OCI-LY3 (cell line): Measurements from ENCODE around the gene SLC22A4.

Experiments
- H2AFZ ChIP-seq: fragments of 200-600, 300-600 bp; shearing (Covaris generic); 2 replicates; pipeline ENCODE4 v1.6.0; 2014; ENCODE audit warnings: antibody characterized with exemption, low read depth, low read length
- H3K27ac ChIP-seq: fragments of 200-600, 300-600 bp; sonication (generic); 2 replicates; pipeline ENCODE4 v1.5.1; 2014; ENCODE audit warnings: mild to moderate bottlenecking, low read length, moderate library complexity, mixed read lengths
- H3K27me3 ChIP-seq: fragments of 200-600, 300-600 bp; sonication (generic); 2 replicates; pipeline ENCODE4 v1.6.1; 2014; ENCODE audit warnings: low read depth, low read length, mixed read lengths
- H3K36me3 ChIP-seq: fragments of 200-600, 300-600 bp; sonication (generic); replicated peaks from 2 replicates; pipeline ENCODE3; 2014; ENCODE audit warnings: low read depth, low read length, mixed read lengths
- H3K4me1 ChIP-seq: fragments of 300-600, 200-600 bp; sonication (generic); 2 replicates; pipeline ENCODE4 v1.6.1; 2014; ENCODE audit warnings: low read length, mixed read lengths
- H3K4me2 ChIP-seq: fragments of 200-600, 300-600 bp; sonication (generic); 2 replicates; pipeline ENCODE4 v1.6.1; 2014; ENCODE audit warnings: low read length, mixed read lengths
- H3K4me3 ChIP-seq: fragments of 300-600, 200-600 bp; sonication (generic); 2 replicates; pipeline ENCODE4 v1.5.1; 2014; ENCODE audit warnings: antibody characterized with exemption, mild to moderate bottlenecking, low read length, moderate library complexity
- H3K79me2 ChIP-seq: fragments of 300-600, 200-600 bp; shearing (Covaris generic); 2 replicates; pipeline ENCODE4 v1.6.1; 2014; ENCODE audit warnings: mild to moderate bottlenecking, low read length, mixed read lengths
- H3K9ac ChIP-seq: fragments of 300-600, 200-600 bp; shearing (Covaris generic); 2 replicates; pipeline ENCODE4 v1.6.0; 2014; ENCODE audit warnings: mild to moderate bottlenecking, low read length, moderate library complexity
- H3K9me3 ChIP-seq: fragments of 200-600, 300-600 bp; shearing (Covaris generic); 2 replicates; pipeline ENCODE4 v1.6.1; 2014; ENCODE audit warnings: low read length, mixed read lengths; ENCODE audit not compliant: insufficient read depth
- H4K20me1 ChIP-seq: fragments of 200-600, 300-600 bp; sonication (generic); 2 replicates; pipeline ENCODE4 v1.6.1; 2016; ENCODE audit warnings: low read length, mixed read lengths; ENCODE audit not compliant: insufficient read depth
- CTCF ChIP-seq: fragments of 200-600, 300-600 bp; sonication (generic); IDR thresholded peaks from 2 replicates; pipeline ENCODE4 v1.5.1; 2014; ENCODE audit warnings: antibody characterized with exemption, low read length, low read depth
- EZH2phosphoT487 ChIP-seq: fragments of 200-600 bp; shearing (Covaris generic); IDR thresholded peaks from 2 replicates; pipeline ENCODE4 v1.6.1; 2018; ENCODE audit warnings: antibody characterized with exemption, mixed run types, low read depth

The SLC22A4 gene

GRCh38 chr5:132296412-132297016 is 2.3 kb downstream of the SLC22A4 start:
- peaks cover 6% of the 10 kb centered on the region for H3K4me1 ChIP-seq
- no peak for TF ChIP-seq EZH2phosphoT487
- TF ChIP-seq CTCF = no peak
- H3K79me2 ChIP-seq = no peaks in the 10 kb centered on the region

GRCh38 chr5:132297211-132297940 is 3.2 kb downstream of the SLC22A4 start:
- H3K27me3 ChIP-seq = no peaks in the 10 kb centered on the region
- peaks cover 6% of the 10 kb centered on the region for H3K4me1 ChIP-seq
- no peaks in the 10 kb centered on the region for H3K36me3 ChIP-seq
- no peaks in the 10 kb centered on the region for H3K79me2 ChIP-seq
- no peak overlapping the region for H2AFZ ChIP-seq
- H3K9ac ChIP-seq = no peak overlapping the region
- no peak overlapping the region for H3K27ac ChIP-seq
- no peaks in the 10 kb centered on the region for H4K20me1 ChIP-seq
- H3K4me2 ChIP-seq = no peak overlapping the region
- H3K9me3 ChIP-seq = no peaks in the 10 kb centered on the region
- TF ChIP-seq EZH2phosphoT487 = no peak
- TF ChIP-seq CTCF = no peak
- H3K4me3 ChIP-seq = no peak overlapping the region

More at GRCh38 chr5:132296412-132297016, 2.3 kb downstream of the SLC22A4 start:
- Histone ChIP-seq H3K27ac (no peak overlapping the region), H2AFZ (no peak overlapping the region), H3K4me3 (no peak overlapping the region), H4K20me1 (no peaks in the 10 kb centered on the region), H3K4me2 (no peak overlapping the region), H3K27me3 (no peaks in the 10 kb centered on the region), H3K36me3 (no peaks in the 10 kb centered on the region), H3K9me3 (no peaks in the 10 kb centered on the region), H3K9ac (no peak overlapping the region)

GRCh38 chr5:132298298-132299212 is 4.4 kb downstream of the SLC22A4 start:
- H2AFZ ChIP-seq = no peak overlapping the region
- no peaks in the 10 kb centered on the region for H3K79me2 ChIP-seq
- H3K4me1 ChIP-seq = no peaks in the 10 kb centered on the region
- H3K9ac ChIP-seq = no peak overlapping the region
- TF ChIP-seq EZH2phosphoT487 = no peak
- no peak for TF ChIP-seq CTCF
- H3K4me2 ChIP-seq = no peak overlapping the region
- no peaks in the 10 kb centered on the region for H3K27me3 ChIP-seq
- no peaks in the 10 kb centered on the region for H3K36me3 ChIP-seq
- no peaks in the 10 kb centered on the region for H4K20me1 ChIP-seq
- H3K9me3 ChIP-seq = no peaks in the 10 kb centered on the region
- H3K27ac ChIP-seq = no peak overlapping the region
- H3K4me3 ChIP-seq = no peak overlapping the region

- H3K4me1 ChIP-seq = no peaks in the 10 kb centered on the region
- no peaks in the 10 kb centered on the region for H3K27me3 ChIP-seq
- H2AFZ ChIP-seq = no peak overlapping the region
- H3K4me2 ChIP-seq = no peak overlapping the region
- H3K9me3 ChIP-seq = no peaks in the 10 kb centered on the region
- H3K9ac ChIP-seq = no peak overlapping the region
- no peaks in the 10 kb centered on the region for H4K20me1 ChIP-seq
- no peak for TF ChIP-seq EZH2phosphoT487
- no peak for TF ChIP-seq CTCF
- no peak overlapping the region for H3K27ac ChIP-seq
- no peaks in the 10 kb centered on the region for H3K36me3 ChIP-seq
- no peaks in the 10 kb centered on the region for H3K79me2 ChIP-seq
- no peak overlapping the region for H3K4me3 ChIP-seq
Observed at GRCh38 chr5:132299917-132300316, 5.7 kb downstream of the SLC22A4 start.
